Left ventricle myocardium inferior (tissue), 1 donor: Measurements from ENCODE around the gene BTBD9. TPM values are rescaled to one million over a fixed set of nuclear protein-coding genes. Genes with fewer than 3 reads are reported as not detected.

ENCODE experiments used
- DNase-seq: peaks from one replicate; pipeline ENCODE4 v3.0.0-alpha.2; 2020
- H3K27ac ChIP-seq: fragments of 200-600 bp; replicated peaks from 2 replicates; pipeline ENCODE4 v1.8.0; 2021
- H3K27me3 ChIP-seq: fragments of 200-600 bp; 2 replicates; pipeline ENCODE4 v1.8.0; 2021; ENCODE audit warnings: low read depth
- H3K36me3 ChIP-seq: fragments of 200-600 bp; 2 replicates; pipeline ENCODE4 v1.8.0; 2021
- H3K4me1 ChIP-seq: fragments of 200-600 bp; 2 replicates; pipeline ENCODE4 v1.8.0; 2021
- H3K4me3 ChIP-seq: fragments of 200-600 bp; 2 replicates; pipeline ENCODE4 v1.8.0; 2021; ENCODE audit warnings: mild to moderate bottlenecking, moderate library complexity
- H3K9me3 ChIP-seq: fragments of 200-600 bp; replicated peaks from 2 replicates; pipeline ENCODE4 v1.8.0; 2021
- CTCF ChIP-seq: fragments of 200-600 bp; IDR thresholded peaks from 2 replicates; pipeline ENCODE4 v1.8.0; 2021; ENCODE audit warnings: antibody characterized with exemption, mild to moderate bottlenecking, borderline replicate concordance
- intact Hi-C: fragments of 100-400 bp; cut with micrococcal nuclease; formaldehyde crosslinking; loops from one replicate; pipeline ENCODE4 v1.11.0; 2022
- long read RNA-seq: library from polyadenylated mRNA; unstranded; transcript quantifications from one replicate; pipeline ENCODE4 v2.0.0, GENCODE V29; 2021
- total RNA-seq: library from RNA; stranded (reverse); fragmentation: NEBNext Ultra II Directional; extraction: Animal tissue kit (Norgen Biotek cat#: 25700); gene quantifications from one replicate; pipeline ENCODE4 v1.2.1, GENCODE V29; 2021
- donor health status: DM: no; HTN: yes; CAD: no; lungs with severe emphysema.

Gene BTBD9
- 16.5 TPM for total RNA-seq
- long read RNA-seq, partial matches to known transcripts = 0 of 8 reads
- long read RNA-seq, other reads (novel, unspliced or antisense) = 8 of 8 reads

GRCh38 chr6:38639498-38640215 is at the start of gene BTBD9:
Gene BTBD9, minus strand, starts transcription at chr6:38639929.
- no peaks in the 10 kb centered on the region for H3K9me3 ChIP-seq
- H3K4me1 ChIP-seq = peaks cover 55% of the 10 kb centered on the region
- peak within 1 kb of the TSS; percentile 98 for H3K27ac ChIP-seq
- peak within 1 kb of the TSS; percentile 91 for H3K4me3 ChIP-seq
- peak; percentile 84 for DNase-seq
- no peaks in the 10 kb centered on the region for H3K27me3 ChIP-seq
- no peaks in the 10 kb centered on the region for H3K36me3 ChIP-seq
- no peak for TF ChIP-seq CTCF
- intact Hi-C loops = no loop called here

GRCh38 chr6:38688579-38689087 is 48.9 kb upstream of the BTBD9 start:
- no peaks in the 10 kb centered on the region for H3K9me3 ChIP-seq
- peaks cover 44% of the 10 kb centered on the region for H3K4me1 ChIP-seq
- no peak overlapping the region for H3K4me3 ChIP-seq
- H3K27me3 ChIP-seq = no peaks in the 10 kb centered on the region
- H3K36me3 ChIP-seq = peaks cover 8% of the 10 kb centered on the region
- intact Hi-C loops = no loop called here
- H3K27ac ChIP-seq = peak overlapping the region; percentile 7
- TF ChIP-seq CTCF = no peak
- no peak for DNase-seq

- peaks cover 19% of the 10 kb centered on the region for H3K36me3 ChIP-seq
- no peak overlapping the region for H3K4me3 ChIP-seq
- H3K27ac ChIP-seq = peak overlapping the region; percentile 14
- TF ChIP-seq CTCF = no peak
- H3K4me1 ChIP-seq = peaks cover 44% of the 10 kb centered on the region
- no peak for DNase-seq
- H3K9me3 ChIP-seq = no peaks in the 10 kb centered on the region
- intact Hi-C loops = no loop called here
- H3K27me3 ChIP-seq = no peaks in the 10 kb centered on the region
Measured at GRCh38 chr6:38687549-38687948, 47.8 kb upstream of the BTBD9 start.

GRCh38 chr6:38687043-38687353 is 47.3 kb upstream of the BTBD9 start:
- no peak for DNase-seq
- H3K27me3 ChIP-seq = no peaks in the 10 kb centered on the region
- H3K9me3 ChIP-seq = no peaks in the 10 kb centered on the region
- no peak for TF ChIP-seq CTCF
- peak overlapping the region; percentile 14 for H3K27ac ChIP-seq
- H3K36me3 ChIP-seq = peaks cover 25% of the 10 kb centered on the region
- H3K4me3 ChIP-seq = no peak overlapping the region
- intact Hi-C loops = no loop called here
- H3K4me1 ChIP-seq = peaks cover 44% of the 10 kb centered on the region

GRCh38 chr6:38686270-38687042 is 46.7 kb upstream of the BTBD9 start:
- intact Hi-C loops = no loop called here
- no peaks in the 10 kb centered on the region for H3K27me3 ChIP-seq
- TF ChIP-seq CTCF = no peak
- peaks cover 44% of the 10 kb centered on the region for H3K4me1 ChIP-seq
- H3K4me3 ChIP-seq = no peak overlapping the region
- no peaks in the 10 kb centered on the region for H3K9me3 ChIP-seq
- H3K36me3 ChIP-seq = peaks cover 30% of the 10 kb centered on the region
- H3K27ac ChIP-seq = peak overlapping the region; percentile 14
- no peak for DNase-seq
